Erythroblast (primary cell): Measurements from ENCODE around the gene CBR3.

ENCODE experiments used
- GATA1 ChIP-seq: IDR thresholded peaks from 2 replicates; pipeline ENCODE4 v1.6.1; 2011; ENCODE audit warnings: low read depth, mild to moderate bottlenecking, control low read depth, low read length, moderate library complexity
- POLR2A ChIP-seq: IDR thresholded peaks from 2 replicates; pipeline ENCODE4 v1.6.1; 2011; ENCODE audit warnings: mild to moderate bottlenecking, low read length

DNA sequence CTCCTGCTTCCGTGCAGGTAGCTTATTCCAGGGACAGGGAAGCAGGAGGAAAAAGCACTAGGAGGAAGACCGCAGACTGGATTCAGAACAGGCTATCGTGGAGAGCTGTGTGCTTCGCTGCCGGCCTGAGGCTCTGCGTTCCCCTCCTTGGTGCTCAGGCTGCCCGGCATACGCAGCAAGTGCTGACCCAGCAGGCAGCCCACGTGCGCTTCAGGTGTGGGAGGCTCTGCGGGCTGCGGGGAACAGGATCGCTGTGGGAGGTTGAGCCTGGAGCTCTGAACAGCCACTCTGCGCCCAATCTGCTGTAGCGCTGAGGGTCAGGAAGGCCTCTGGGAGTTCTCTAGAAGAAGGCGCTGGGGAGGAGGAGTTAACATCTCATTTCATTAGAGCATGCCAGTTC, 49.7 kb downstream of the CBR3 start:
- no peak for TF ChIP-seq POLR2A
- no peak for TF ChIP-seq GATA1
